HEK293 (cell line): ENCODE data around the gene AHRR.

Source experiments
- CTCF ChIA-PET: fragments of 350-600 bp; formaldehyde crosslinking; extraction: SDS; loops from one replicate; lab custom pipeline; 2021; ENCODE audit warnings: antibody characterized with exemption; lab: Yijun Ruan, JAX
- POLR2A ChIA-PET: fragments of 300-600 bp; formaldehyde crosslinking; extraction: SDS; loops from one replicate; lab custom pipeline; 2020; ENCODE audit warnings: antibody characterized with exemption, inconsistent platforms; lab: Yijun Ruan, JAX
- H3K27ac ChIP-seq: fragments of 200-500 bp; sonication (Bioruptor generic); 2 replicates; pipeline ENCODE4 v1.5.1; 2014; ENCODE audit warnings: low read depth, low read length, control low read depth, inconsistent platforms; ENCODE audit errors: extremely low read depth
- H3K36me3 ChIP-seq, 2 experiments: fragments of 200-500 bp in 1 of 2; sonication (Bioruptor generic) in 1 of 2; 1 replicate in 1 of 2; 2 replicates in 1 of 2; pipeline ENCODE4 v1.5.1; 2014 to 2017; ENCODE audit warnings: inconsistent platforms in 2 of 2, low read length in 2 of 2; ENCODE audit not compliant: control insufficient read depth in 2 of 2, insufficient read depth in 1 of 2
- H3K4me1 ChIP-seq: fragments of 200-500 bp; sonication (Bioruptor generic); 2 replicates; pipeline ENCODE4 v1.5.1; 2014; ENCODE audit warnings: mild to moderate bottlenecking, low read length, inconsistent platforms; ENCODE audit not compliant: control insufficient read depth, insufficient read depth
- H3K4me3 ChIP-seq: 2 replicates; pipeline ENCODE4 v1.5.1; 2011; ENCODE audit warnings: low read depth, mild to moderate bottlenecking, control low read depth, low read length, moderate library complexity
- H3K9me3 ChIP-seq: fragments of 200-500 bp; sonication (Bioruptor generic); 2 replicates; pipeline ENCODE4 v1.5.1; 2014; ENCODE audit warnings: low read depth, low read length, inconsistent platforms; ENCODE audit not compliant: control insufficient read depth, insufficient read depth
- ATF2 ChIP-seq: fragments of 450-650 bp; formaldehyde crosslinking; IDR thresholded peaks from 2 replicates; pipeline ENCODE4 v1.5.1; 2016; ENCODE audit warnings: missing biosample characterization, missing genetic modification characterization, low read depth
- GLI2 ChIP-seq: fragments of 450-650 bp; formaldehyde crosslinking; IDR thresholded peaks from 2 replicates; pipeline ENCODE4; 2017; ENCODE audit warnings: missing biosample characterization, missing genetic modification characterization, low read depth, borderline replicate concordance
- PBX3 ChIP-seq: sonication (generic); formaldehyde crosslinking; IDR thresholded peaks from 2 replicates; pipeline ENCODE4 v1.8.1; 2022; ENCODE audit warnings: mild to moderate bottlenecking, moderate library complexity, missing genetic modification reagents
- PRDM2 ChIP-seq: fragments of 450-650 bp; formaldehyde crosslinking; IDR thresholded peaks from 2 replicates; pipeline ENCODE4 v1.5.1; 2016; ENCODE audit warnings: missing biosample characterization, missing genetic modification characterization, borderline replicate concordance
- REPIN1 ChIP-seq: fragments of 450-650 bp; formaldehyde crosslinking; IDR thresholded peaks from 2 replicates; pipeline ENCODE4 v1.5.1; 2017; ENCODE audit warnings: missing biosample characterization, missing genetic modification characterization, low read depth
- TRIM28 ChIP-seq: IDR thresholded peaks from 2 replicates; pipeline ENCODE4 v1.6.1; 2011; ENCODE audit warnings: low read length, control low read depth, borderline replicate concordance
- ZBTB7A ChIP-seq: fragments of 450-650 bp; formaldehyde crosslinking; IDR thresholded peaks from 2 replicates; pipeline ENCODE4 v1.5.1; 2016; ENCODE audit warnings: low read depth, missing biosample characterization, missing genetic modification characterization
- ZBTB8A ChIP-seq: fragments of 450-650 bp; formaldehyde crosslinking; IDR thresholded peaks from 2 replicates; pipeline ENCODE4 v1.5.1; 2016; ENCODE audit warnings: missing biosample characterization, missing genetic modification characterization
- ZFP3 ChIP-seq: fragments of 450-650 bp; formaldehyde crosslinking; IDR thresholded peaks from 2 replicates; pipeline ENCODE4 v1.5.1; 2016; ENCODE audit warnings: low read depth, missing biosample characterization, missing genetic modification characterization
- ZNF121 ChIP-seq: fragments of 450-650 bp; formaldehyde crosslinking; IDR thresholded peaks from 2 replicates; pipeline ENCODE4 v1.5.1; 2016; ENCODE audit warnings: missing biosample characterization, missing genetic modification characterization
- ZNF394 ChIP-seq: fragments of 450-650 bp; formaldehyde crosslinking; IDR thresholded peaks from 2 replicates; pipeline ENCODE4 v1.5.1; 2016; ENCODE audit warnings: missing biosample characterization, missing genetic modification characterization, mild to moderate bottlenecking, moderate library complexity, borderline replicate concordance
- ZNF670 ChIP-seq: fragments of 450-650 bp; formaldehyde crosslinking; IDR thresholded peaks from 2 replicates; pipeline ENCODE4 v1.5.1; 2016; ENCODE audit warnings: missing biosample characterization, missing genetic modification characterization, low read depth
- ZNF776 ChIP-seq: fragments of 450-650 bp; formaldehyde crosslinking; IDR thresholded peaks from 2 replicates; pipeline ENCODE4 v1.5.0; 2017; ENCODE audit warnings: missing biosample characterization, missing genetic modification characterization, borderline replicate concordance
- TF ChIP-seq, protein P1 (sequence below): fragments of 450-650 bp; formaldehyde crosslinking; IDR thresholded peaks from 2 replicates; pipeline ENCODE4 v1.5.1; 2016; ENCODE audit warnings: missing biosample characterization, missing genetic modification characterization
- TF ChIP-seq, protein P2 (sequence below): fragments of 450-650 bp; formaldehyde crosslinking; IDR thresholded peaks from 2 replicates; pipeline ENCODE4 v1.5.1; 2016; ENCODE audit warnings: missing biosample characterization, missing genetic modification characterization

AHRR gene

DNA sequence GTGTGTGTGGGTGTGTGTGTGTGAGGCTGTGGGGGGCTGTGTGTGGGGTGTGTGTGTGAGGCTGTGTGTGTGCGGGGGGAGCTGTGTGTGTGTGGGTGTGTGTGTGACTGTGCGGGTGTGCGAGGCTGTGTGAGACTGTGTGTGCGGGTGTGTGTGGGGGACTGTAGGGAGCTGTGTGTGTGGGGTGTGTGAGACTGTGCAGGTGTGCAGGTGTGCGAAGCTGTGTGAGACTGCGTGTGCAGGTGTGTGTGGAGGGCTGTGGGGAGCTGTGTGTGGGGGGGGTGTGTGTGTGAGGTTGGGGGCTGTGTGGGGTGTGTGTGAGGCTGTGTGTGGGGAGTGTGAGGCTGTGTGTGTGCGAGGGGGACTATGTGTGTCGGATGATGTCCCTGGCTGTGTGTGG is 23.2 kb downstream of the AHRR start (continued):
- no peak for TF ChIP-seq PRDM2 (tag by site-specific recombination)
- TF ChIP-seq, protein P1, sequence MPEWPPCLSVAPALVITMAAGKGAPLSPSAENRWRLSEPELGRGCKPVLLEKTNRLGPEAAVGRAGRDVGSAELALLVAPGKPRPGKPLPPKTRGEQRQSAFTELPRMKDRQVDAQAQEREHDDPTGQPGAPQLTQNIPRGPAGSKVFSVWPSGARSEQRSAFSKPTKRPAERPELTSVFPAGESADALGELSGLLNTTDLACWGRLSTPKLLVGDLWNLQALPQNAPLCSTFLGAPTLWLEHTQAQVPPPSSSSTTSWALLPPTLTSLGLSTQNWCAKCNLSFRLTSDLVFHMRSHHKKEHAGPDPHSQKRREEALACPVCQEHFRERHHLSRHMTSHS (tag by site-specific recombination): 0 out of 2 replicates have a peak, but pooled peaks have one; percentile 53
- TF ChIP-seq REPIN1 (tag by site-specific recombination): no peak
- TF ChIP-seq, protein P2, sequence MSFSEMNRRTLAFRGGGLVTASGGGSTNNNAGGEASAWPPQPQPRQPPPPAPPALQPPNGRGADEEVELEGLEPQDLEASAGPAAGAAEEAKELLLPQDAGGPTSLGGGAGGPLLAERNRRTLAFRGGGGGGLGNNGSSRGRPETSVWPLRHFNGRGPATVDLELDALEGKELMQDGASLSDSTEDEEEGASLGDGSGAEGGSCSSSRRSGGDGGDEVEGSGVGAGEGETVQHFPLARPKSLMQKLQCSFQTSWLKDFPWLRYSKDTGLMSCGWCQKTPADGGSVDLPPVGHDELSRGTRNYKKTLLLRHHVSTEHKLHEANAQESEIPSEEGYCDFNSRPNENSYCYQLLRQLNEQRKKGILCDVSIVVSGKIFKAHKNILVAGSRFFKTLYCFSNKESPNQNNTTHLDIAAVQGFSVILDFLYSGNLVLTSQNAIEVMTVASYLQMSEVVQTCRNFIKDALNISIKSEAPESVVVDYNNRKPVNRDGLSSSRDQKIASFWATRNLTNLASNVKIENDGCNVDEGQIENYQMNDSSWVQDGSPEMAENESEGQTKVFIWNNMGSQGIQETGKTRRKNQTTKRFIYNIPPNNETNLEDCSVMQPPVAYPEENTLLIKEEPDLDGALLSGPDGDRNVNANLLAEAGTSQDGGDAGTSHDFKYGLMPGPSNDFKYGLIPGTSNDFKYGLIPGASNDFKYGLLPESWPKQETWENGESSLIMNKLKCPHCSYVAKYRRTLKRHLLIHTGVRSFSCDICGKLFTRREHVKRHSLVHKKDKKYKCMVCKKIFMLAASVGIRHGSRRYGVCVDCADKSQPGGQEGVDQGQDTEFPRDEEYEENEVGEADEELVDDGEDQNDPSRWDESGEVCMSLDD (tag by site-specific recombination): 0 out of 2 replicates have a peak, but pooled peaks have one; percentile 26
- TF ChIP-seq ZBTB8A (tag by site-specific recombination): no peak
- no peak for TF ChIP-seq GLI2 (tag by site-specific recombination)
- no peak for TF ChIP-seq PBX3 (CRISPR knock-in tag)
- no peak for TF ChIP-seq ZNF670
- TF ChIP-seq ZFP3 (tag by site-specific recombination): no peak

DNA sequence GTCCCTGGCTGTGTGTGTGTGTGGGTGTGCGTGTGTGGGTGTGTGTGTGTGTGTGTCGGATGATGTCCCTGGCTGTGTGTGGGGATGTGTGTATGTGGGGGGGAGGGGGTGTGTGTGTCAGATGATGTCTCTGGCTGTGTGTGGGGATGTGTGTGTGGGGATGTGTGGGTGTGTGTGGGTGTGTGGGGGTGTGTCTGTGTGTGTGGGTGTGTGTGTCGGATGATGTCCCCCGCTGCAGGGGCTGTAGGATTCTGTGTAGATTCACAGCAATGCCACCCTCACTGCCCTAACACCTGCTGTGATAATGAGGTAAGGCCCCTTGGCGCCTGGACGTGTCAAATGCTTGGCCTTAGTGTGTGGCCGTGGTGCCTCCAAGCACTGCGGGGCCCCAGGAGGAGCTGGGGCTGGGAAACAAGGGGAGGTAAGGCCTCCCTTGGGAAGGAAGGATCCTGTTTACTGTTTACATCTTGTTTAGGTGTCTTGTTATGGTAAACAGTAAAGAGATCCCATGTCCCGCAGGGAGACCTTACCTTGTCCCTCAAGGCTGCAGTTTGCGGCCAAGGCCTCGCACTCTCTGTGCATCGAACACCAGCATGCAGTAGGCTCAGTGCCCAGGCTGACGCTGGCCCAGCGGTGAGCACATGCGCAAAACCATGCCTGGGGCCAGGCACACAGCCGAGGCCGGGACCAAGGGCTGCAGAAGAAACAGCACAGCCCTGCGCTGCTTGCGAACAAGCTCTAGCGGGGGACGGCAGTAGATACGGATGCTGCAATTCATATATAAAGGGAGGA is 24.1 kb downstream of the AHRR start:
- no peak overlapping the region for H3K4me3 ChIP-seq
- ChIA-PET POLR2A (no interaction called here), CTCF (interaction anchor here (0.6 to 1.6 kb wide), 4 partner anchors 8 to 286 kb away, joined by 3 to 6 read pairs (median 4); partner anchors contain the start of gene AHRR)
- H3K27ac ChIP-seq: no peak overlapping the region
- no peaks in the 10 kb centered on the region for H3K9me3 ChIP-seq
- H3K36me3 ChIP-seq: no peaks in the 10 kb centered on the region
- peaks cover 4% of the 10 kb centered on the region; the same call in 1 of the 2 replicates for H3K4me1 ChIP-seq
- TF ChIP-seq ZNF776 (tag by site-specific recombination) (0 out of 2 replicates have a peak, but pooled peaks have one; percentile 15), TRIM28 (no peak), ATF2 (tag by site-specific recombination) (no peak), ZNF670 (no peak), ZNF121 (no peak), ZBTB7A (tag by site-specific recombination) (no peak), ZNF394 (tag by site-specific recombination) (no peak), PBX3 (CRISPR knock-in tag) (no peak)
